ENCODE results near the gene TXLNG.

- TF ChIP-seq CTCF (IDR thresholded peaks at IDR 0.05) = no peak
- no peak for TF ChIP-seq POLR2A (IDR thresholded peaks at IDR 0.05)
- TF ChIP-seq EP300 (IDR thresholded peaks at IDR 0.05) = no peak
Measured at GRCh38 chrX:16819634-16820033, 33.4 kb downstream of the TXLNG start.

Data from ovary (tissue), 3 donors.